K562 (cell line): Measurements from ENCODE around the gene BCORL1. TPM values are rescaled to one million over a fixed set of nuclear protein-coding genes. Genes with fewer than 3 reads are reported as not detected.

Experiments used
- CBX1 ChIP-seq: sonication (generic); IDR thresholded peaks from 2 replicates; pipeline ENCODE4 v1.6.1; 2016; ENCODE audit warnings: antibody characterized with exemption, low read depth, mild to moderate bottlenecking
- DDX20 ChIP-seq: fragments of 450-650 bp; IDR thresholded peaks from 2 replicates; pipeline ENCODE4 v1.6.1; 2016; ENCODE audit warnings: missing genetic modification characterization, low read depth, mild to moderate bottlenecking, missing compliant biosample characterization, moderate library complexity
- EGR1 ChIP-seq: fragments of 450-650 bp; conservative IDR thresholded peaks from 2 replicates; pipeline ENCODE4 v1.6.1; 2017; ENCODE audit warnings: mild to moderate bottlenecking
- ERF ChIP-seq: fragments of 450-650 bp; formaldehyde crosslinking; IDR thresholded peaks from 2 replicates; pipeline ENCODE4 v1.4.0; 2020; ENCODE audit warnings: mild to moderate bottlenecking, mixed read lengths
- GABPA ChIP-seq: fragments of 200-800 bp; sonication (Bioruptor generic); conservative IDR thresholded peaks from 2 replicates; pipeline ENCODE4 v1.6.1; 2016; ENCODE audit warnings: low read depth, missing genetic modification characterization, missing compliant biosample characterization
- GTF2A2 ChIP-seq: IDR thresholded peaks from 2 replicates; pipeline ENCODE4 v1.6.1; 2016; ENCODE audit warnings: mild to moderate bottlenecking, missing genetic modification characterization, missing compliant biosample characterization
- KLF13 ChIP-seq: fragments of 450-650 bp; IDR thresholded peaks from 2 replicates; pipeline ENCODE4 v1.6.1; 2016; ENCODE audit warnings: missing genetic modification characterization, low read depth, mild to moderate bottlenecking, missing compliant biosample characterization, moderate library complexity, borderline replicate concordance
- NCOA4 ChIP-seq: fragments of 450-650 bp; IDR thresholded peaks from 2 replicates; pipeline ENCODE4 v1.6.1; 2018; ENCODE audit warnings: mild to moderate bottlenecking; ENCODE audit not compliant: partially characterized antibody
- NCOR1 ChIP-seq: fragments of 450-650 bp; IDR thresholded peaks from 2 replicates; pipeline ENCODE4 v1.6.1; 2016; ENCODE audit warnings: mild to moderate bottlenecking, moderate library complexity
- NRF1 ChIP-seq, 2 experiments: fragments of 450-650 bp; IDR thresholded peaks in 1 of 2; conservative IDR thresholded peaks in 1 of 2; 2 replicates each; pipeline ENCODE4 v1.6.1; 2014; ENCODE audit warnings: mild to moderate bottlenecking in 2 of 2
- PML ChIP-seq: IDR thresholded peaks from 2 replicates; pipeline ENCODE4 v1.6.1; 2012; ENCODE audit warnings: low read length, inconsistent platforms
- RNF2 ChIP-seq: sonication (generic); IDR thresholded peaks from 2 replicates; pipeline ENCODE4 v1.6.1; 2016
- SMAD3 ChIP-seq: fragments of 450-650 bp; formaldehyde crosslinking; conservative IDR thresholded peaks from 2 replicates; pipeline ENCODE4 v1.4.0; 2020; ENCODE audit warnings: mild to moderate bottlenecking
- SMC3 ChIP-seq: conservative IDR thresholded peaks from 2 replicates; pipeline ENCODE4 v1.6.1; 2011; ENCODE audit warnings: low read depth, low read length, improper control_type of control experiment; ENCODE audit not compliant: insufficient read depth
- SOX6 ChIP-seq: fragments of 450-650 bp; IDR thresholded peaks from 2 replicates; pipeline ENCODE4 v1.6.1; 2014; ENCODE audit warnings: mild to moderate bottlenecking
- ZNF146 ChIP-seq: IDR thresholded peaks from one replicate; pipeline ENCODE4 v1.6.1; 2018; ENCODE audit warnings: missing compliant biosample characterization; ENCODE audit not compliant: unreplicated experiment
- ZNF699 ChIP-seq: fragments of 250-450 bp; sonication (Bioruptor Pico); IDR thresholded peaks from 2 replicates; pipeline ENCODE4 v1.8.0; 2021; ENCODE audit warnings: mild to moderate bottlenecking, moderate library complexity; ENCODE audit not compliant: insufficient replicate concordance
- polyA plus RNA-seq, 8 experiments: library from polyadenylated mRNA; depleted of rRNA in 4 of 8; stranded (reverse) in 5 of 8; unstranded in 3 of 8; fragments of >200 nt; fragmentation: Nextera tagmentation in 2 of 8; fragmentation: Illumina TruSeq in 1 of 8; extraction: Ambion mirVana in 2 of 8; extraction: Trizol in 1 of 8; gene quantifications; 2 replicates each; pipeline versions ENCODE4 v1.2.1 to v1.2.3, GENCODE V29; 2011 to 2014; ENCODE audit warnings: inconsistent platforms in 1 of 8, missing spikeins in 1 of 8
- total RNA-seq, 7 experiments: library from RNA; depleted of rRNA in 6 of 7; stranded (reverse); fragments of >200 nt in 6 of 7; fragmentation: Illumina TruSeq in 2 of 7; extraction: Trizol in 2 of 7; gene quantifications; 2 replicates each; pipeline versions ENCODE4 v1.2.1 to v1.2.3, GENCODE V29; 2011 to 2021; ENCODE audit warnings: low replicate concordance in 1 of 7
- TF ChIP-seq, protein P1 (sequence below), 2 experiments: fragments of 450-650 bp in 1 of 2; sonication (generic) in 1 of 2; formaldehyde crosslinking; conservative IDR thresholded peaks; 2 replicates each; pipeline versions ENCODE4 v1.4.0 to v1.8.1; 2020 to 2022; ENCODE audit warnings: mild to moderate bottlenecking in 1 of 2, missing genetic modification reagents in 1 of 2
- TF ChIP-seq, protein P2 (sequence below): fragments of 450-650 bp; formaldehyde crosslinking; IDR thresholded peaks from 2 replicates; pipeline ENCODE4 v1.4.0; 2020; ENCODE audit warnings: mild to moderate bottlenecking, moderate library complexity
- TF ChIP-seq, protein P3 (sequence below): fragments of 250-450 bp; sonication (Bioruptor Pico); IDR thresholded peaks from 2 replicates; pipeline ENCODE4 v1.8.0; 2021; ENCODE audit warnings: moderate library complexity, mild to moderate bottlenecking, inconsistent platforms
- TF ChIP-seq, protein P4 (sequence below): fragments of 250-450 bp; sonication (Bioruptor Pico); IDR thresholded peaks from 2 replicates; pipeline ENCODE4 v1.5.0; 2021
- TF ChIP-seq, protein P5 (sequence below): fragments of 200-800 bp; sonication (Bioruptor generic); IDR thresholded peaks from 2 replicates; pipeline ENCODE4 v1.6.1; 2017; ENCODE audit warnings: missing genetic modification characterization, missing compliant biosample characterization

BCORL1 gene
- total and polyA plus RNA-seq, 9 of the 15 experiments (the other 6 are each of a cell fraction or from before 2014, with no cell fraction given), result 0.48 to 29.6 (median 2.1) TPM

DNA sequence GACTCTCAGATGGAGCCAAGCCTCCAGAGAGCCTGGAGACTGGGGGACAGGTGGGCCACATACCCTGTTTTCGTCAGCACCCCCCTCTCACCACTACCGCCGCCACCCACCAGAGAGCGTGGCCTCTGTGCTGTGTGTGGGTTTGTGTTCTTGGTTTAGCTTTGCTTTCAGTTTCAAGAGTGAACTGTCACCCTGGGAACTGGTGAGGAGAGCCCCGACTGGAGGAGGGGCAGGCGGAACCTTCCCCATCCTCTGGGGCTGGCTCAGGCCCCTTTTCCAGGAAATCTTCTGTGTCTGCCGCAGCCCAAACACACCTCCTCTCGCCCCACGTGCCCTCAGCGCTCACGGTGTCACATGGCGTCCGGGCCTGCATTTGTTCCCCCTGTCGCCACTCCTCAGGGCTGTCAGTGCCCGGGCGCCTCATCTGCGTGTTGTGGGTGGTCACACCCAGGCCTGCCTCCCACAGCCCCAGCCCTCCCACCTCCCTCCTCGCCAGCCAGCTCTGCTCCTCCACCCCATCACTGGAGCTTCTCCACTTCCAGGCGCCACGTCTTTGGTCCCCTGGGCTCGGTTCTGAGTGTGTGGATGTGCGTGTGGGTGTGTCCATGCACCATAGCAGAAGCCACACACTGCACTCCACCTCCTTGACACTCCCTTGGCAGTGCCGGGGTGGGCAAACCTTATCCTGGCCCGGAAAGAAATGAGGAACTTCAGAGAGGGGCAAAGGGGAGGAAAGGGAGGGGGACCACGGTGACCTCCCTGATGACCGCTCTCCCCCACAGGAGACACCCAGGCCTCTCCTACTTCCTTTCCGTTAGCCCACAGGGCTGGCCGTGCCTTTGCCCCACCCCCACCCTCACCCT lies 100.0 kb downstream of the BCORL1 start (continued):
- no peak for TF ChIP-seq SMC3
- no peak for TF ChIP-seq ZNF699 (CRISPR knock-in tag)
- TF ChIP-seq DDX20 (tag), result no peak
- peak; percentile 63 for TF ChIP-seq NCOR1
- no peak for TF ChIP-seq KLF13 (tag)
- TF ChIP-seq NCOA4, result no peak
- TF ChIP-seq ZNF146 (CRISPR knock-in tag), result no peak
- TF ChIP-seq, protein P1, sequence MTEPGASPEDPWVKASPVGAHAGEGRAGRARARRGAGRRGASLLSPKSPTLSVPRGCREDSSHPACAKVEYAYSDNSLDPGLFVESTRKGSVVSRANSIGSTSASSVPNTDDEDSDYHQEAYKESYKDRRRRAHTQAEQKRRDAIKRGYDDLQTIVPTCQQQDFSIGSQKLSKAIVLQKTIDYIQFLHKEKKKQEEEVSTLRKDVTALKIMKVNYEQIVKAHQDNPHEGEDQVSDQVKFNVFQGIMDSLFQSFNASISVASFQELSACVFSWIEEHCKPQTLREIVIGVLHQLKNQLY (CRISPR knock-in tag; conservative IDR thresholded peaks at IDR 0.05), result no peak
- TF ChIP-seq RNF2, result peak; percentile 82; the same call in 1 of the 2 replicates
- no peak for TF ChIP-seq GTF2A2
- TF ChIP-seq SOX6, result peak; percentile 60; the same call in 1 of the 2 replicates
- TF ChIP-seq, protein P2, sequence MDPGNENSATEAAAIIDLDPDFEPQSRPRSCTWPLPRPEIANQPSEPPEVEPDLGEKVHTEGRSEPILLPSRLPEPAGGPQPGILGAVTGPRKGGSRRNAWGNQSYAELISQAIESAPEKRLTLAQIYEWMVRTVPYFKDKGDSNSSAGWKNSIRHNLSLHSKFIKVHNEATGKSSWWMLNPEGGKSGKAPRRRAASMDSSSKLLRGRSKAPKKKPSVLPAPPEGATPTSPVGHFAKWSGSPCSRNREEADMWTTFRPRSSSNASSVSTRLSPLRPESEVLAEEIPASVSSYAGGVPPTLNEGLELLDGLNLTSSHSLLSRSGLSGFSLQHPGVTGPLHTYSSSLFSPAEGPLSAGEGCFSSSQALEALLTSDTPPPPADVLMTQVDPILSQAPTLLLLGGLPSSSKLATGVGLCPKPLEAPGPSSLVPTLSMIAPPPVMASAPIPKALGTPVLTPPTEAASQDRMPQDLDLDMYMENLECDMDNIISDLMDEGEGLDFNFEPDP (CRISPR knock-in tag), result no peak
- TF ChIP-seq, protein P3, sequence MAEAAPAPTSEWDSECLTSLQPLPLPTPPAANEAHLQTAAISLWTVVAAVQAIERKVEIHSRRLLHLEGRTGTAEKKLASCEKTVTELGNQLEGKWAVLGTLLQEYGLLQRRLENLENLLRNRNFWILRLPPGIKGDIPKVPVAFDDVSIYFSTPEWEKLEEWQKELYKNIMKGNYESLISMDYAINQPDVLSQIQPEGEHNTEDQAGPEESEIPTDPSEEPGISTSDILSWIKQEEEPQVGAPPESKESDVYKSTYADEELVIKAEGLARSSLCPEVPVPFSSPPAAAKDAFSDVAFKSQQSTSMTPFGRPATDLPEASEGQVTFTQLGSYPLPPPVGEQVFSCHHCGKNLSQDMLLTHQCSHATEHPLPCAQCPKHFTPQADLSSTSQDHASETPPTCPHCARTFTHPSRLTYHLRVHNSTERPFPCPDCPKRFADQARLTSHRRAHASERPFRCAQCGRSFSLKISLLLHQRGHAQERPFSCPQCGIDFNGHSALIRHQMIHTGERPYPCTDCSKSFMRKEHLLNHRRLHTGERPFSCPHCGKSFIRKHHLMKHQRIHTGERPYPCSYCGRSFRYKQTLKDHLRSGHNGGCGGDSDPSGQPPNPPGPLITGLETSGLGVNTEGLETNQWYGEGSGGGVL (CRISPR knock-in tag), result no peak
- no peak for TF ChIP-seq SMAD3 (CRISPR knock-in tag)
- TF ChIP-seq, protein P4, sequence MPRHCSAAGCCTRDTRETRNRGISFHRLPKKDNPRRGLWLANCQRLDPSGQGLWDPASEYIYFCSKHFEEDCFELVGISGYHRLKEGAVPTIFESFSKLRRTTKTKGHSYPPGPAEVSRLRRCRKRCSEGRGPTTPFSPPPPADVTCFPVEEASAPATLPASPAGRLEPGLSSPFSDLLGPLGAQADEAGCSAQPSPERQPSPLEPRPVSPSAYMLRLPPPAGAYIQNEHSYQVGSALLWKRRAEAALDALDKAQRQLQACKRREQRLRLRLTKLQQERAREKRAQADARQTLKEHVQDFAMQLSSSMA, result no peak
- no peak for TF ChIP-seq ERF
- TF ChIP-seq GABPA (tag), result peak; percentile 43; the same call in 1 of the 2 replicates
- TF ChIP-seq EGR1, result no peak; the same call in 1 of the 2 replicates
- peak; percentile 66; the same call in 1 of the 2 replicates for TF ChIP-seq CBX1
- peak in 1 of 2 experiments; percentile 15; a peak in 1 of 4 replicates for TF ChIP-seq NRF1 (conservative IDR thresholded peaks at IDR 0.05 in 1 of 2, IDR thresholded peaks at IDR 0.05 in 1 of 2)
- TF ChIP-seq PML, result no peak
- TF ChIP-seq, protein P5, sequence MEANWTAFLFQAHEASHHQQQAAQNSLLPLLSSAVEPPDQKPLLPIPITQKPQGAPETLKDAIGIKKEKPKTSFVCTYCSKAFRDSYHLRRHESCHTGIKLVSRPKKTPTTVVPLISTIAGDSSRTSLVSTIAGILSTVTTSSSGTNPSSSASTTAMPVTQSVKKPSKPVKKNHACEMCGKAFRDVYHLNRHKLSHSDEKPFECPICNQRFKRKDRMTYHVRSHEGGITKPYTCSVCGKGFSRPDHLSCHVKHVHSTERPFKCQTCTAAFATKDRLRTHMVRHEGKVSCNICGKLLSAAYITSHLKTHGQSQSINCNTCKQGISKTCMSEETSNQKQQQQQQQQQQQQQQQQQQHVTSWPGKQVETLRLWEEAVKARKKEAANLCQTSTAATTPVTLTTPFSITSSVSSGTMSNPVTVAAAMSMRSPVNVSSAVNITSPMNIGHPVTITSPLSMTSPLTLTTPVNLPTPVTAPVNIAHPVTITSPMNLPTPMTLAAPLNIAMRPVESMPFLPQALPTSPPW, result peak; percentile 74
